ENCODE data around the gene NUP214.
"Not testable (repeated sequence)": the region's sequence is repeated elsewhere in the genome, so short reads cannot be mapped to it uniquely, and the experiment has no call there.

NUP214 gene

DNA sequence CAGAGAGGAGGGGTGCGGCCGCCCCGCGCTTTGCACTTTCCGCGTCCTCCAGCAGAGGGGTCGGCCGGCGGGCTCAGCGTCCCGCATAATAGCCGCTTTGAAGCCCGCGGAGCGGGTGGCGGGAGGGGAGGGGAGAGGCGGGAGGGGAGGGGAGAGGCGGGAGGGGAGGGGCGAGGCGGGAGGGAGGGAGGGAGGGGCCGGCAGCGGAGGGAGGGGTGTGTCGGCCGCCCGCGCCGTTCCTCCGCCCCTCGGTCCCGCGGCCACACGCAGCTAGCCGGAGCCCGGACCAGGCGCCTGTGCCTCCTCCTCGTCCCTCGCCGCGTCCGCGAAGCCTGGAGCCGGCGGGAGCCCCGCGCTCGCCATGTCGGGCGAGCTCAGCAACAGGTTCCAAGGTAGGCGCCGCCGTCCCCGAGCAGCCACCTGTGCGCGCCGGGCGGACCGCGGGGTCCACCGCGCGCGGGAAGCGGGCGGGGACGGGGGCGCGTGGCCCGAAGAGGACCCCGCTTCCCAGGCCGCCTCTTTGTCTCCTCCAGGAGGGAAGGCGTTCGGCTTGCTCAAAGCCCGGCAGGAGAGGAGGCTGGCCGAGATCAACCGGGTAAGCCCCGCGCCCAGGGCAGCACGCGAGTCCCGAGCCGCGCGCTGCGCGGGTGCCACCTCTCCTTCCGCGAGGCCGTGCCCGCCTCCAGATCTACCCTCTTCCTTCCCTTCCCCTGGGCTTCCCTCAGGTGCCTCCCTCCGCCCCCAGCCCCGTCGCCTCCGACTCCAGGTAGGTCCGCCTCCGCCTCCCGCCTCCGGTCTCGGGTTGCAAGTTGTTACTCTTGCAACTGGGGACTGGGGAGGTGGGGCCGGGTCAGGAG, 28.9 kb upstream of the NUP214 start, which contains the start of gene AIF1L:
Gene AIF1L (plus strand): TSS at position 263 of the 857 bp plus-strand sequence. CDS start 99 bp downstream, at position 362.
- DNase-seq (ENCODE audit: low read depth, low spot score), result no peak

- DNase-seq (ENCODE audit: low read depth, low spot score), result no peak
These were observed 28.0 kb upstream of the NUP214 start for GRCh38 chr9:131097126-131097947.

- no peak for DNase-seq (ENCODE audit: low read depth, low spot score)
These were observed 27.5 kb upstream of the NUP214 start for GRCh38 chr9:131097948-131098278.

GRCh38 chr9:131098391-131099101, 26.8 kb upstream of the NUP214 start:
- no peak for DNase-seq (ENCODE audit: low read depth, low spot score)

GRCh38 chr9:131099102-131099606, 26.2 kb upstream of the NUP214 start:
- no peak for DNase-seq (ENCODE audit: low read depth, low spot score)

DNA sequence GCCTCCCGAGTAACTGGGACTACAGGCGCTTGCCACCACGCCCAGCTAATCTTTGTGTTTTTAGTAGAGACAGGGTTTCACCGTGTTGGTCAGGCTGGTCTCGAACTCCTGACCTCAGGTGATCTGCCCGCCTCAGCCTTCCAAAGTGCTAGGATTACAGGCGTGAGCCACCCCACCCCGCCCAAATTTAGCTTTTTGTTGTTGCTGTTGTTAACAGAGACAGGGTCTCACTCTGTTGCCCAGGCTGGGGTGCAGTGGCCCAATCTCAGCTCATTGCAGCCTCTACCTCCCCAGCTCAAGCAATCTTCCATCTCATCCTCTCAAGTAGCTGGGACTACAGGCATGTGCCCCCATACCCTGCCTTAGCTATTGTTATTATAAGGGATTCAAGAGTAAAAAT, 25.5 kb upstream of the NUP214 start:
- DNase-seq (ENCODE audit: low read depth, low spot score), result not testable (repeated sequence)

DNA sequence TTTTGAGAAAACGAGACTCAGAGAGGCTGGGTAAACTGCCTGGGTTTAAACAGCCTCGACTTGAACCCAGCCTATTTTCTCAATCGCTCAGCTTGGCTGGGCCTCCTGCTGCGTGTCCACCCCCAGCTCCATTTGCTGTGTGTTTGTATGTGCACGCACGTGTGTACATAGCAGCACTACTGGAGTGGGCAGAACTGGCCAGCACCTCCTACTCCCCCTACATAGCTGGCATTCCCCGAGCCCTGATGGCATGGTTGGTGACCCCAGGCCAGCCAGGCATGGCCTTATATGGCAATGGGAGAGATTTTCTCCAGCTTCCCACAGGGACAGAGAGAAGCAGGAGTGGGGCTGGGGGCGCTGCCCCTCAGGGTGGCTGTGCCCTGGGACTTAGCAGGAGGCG, 24.9 kb upstream of the NUP214 start:
- no peak for DNase-seq (ENCODE audit: low read depth, low spot score)

DNA sequence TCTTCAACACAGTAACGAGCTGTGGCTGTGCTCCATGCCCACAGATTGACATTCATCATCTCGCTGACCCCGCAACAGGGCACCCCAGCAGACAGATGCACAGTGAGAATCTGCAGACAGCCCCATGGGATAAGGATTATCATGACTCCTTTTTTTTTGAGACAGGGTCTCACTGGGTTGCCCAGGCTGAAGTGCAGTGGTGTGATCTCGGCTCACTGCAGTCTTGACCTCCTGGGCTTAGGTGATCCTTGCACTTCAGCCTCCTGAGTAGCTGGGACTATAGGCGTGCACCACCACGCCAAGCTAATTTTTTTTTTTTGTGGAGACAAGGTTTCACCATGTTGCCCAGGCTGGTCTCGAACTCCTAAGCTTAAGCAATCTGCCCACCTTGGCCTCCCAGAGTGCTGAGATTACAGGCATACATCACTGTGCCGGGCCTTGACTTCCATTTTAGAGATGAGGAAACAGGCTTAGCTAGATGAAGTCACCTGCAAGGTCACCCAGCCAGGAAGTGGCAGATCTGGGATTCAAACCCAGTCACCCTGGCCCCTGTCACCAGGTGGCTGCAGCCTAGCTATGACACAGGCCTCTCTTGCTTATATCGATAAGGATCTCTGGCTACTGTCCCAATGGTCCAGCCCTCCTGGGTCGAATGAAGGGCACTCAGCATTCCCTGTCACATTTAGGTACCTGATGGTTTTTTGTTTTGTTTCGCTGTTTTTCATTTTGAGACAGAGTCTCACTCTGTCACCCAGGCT, 24.0 kb upstream of the NUP214 start:
- DNase-seq (ENCODE audit: low read depth, low spot score), result no peak

GRCh38 chr9:131103024-131103423, 22.4 kb upstream of the NUP214 start:
- DNase-seq (ENCODE audit: low read depth, low spot score), result no peak

GRCh38 chr9:131103535-131103934, 21.9 kb upstream of the NUP214 start:
- no peak for DNase-seq (ENCODE audit: low read depth, low spot score)

- DNase-seq (ENCODE audit: low read depth, low spot score), result no peak
These were observed 21.2 kb upstream of the NUP214 start for GRCh38 chr9:131104016-131104740.

- no peak for DNase-seq (ENCODE audit: low read depth, low spot score)
These were observed 19.4 kb upstream of the NUP214 start for GRCh38 chr9:131105952-131106351.

GRCh38 chr9:131107760-131108159, 17.6 kb upstream of the NUP214 start:
- no peak for DNase-seq (ENCODE audit: low read depth, low spot score)

GRCh38 chr9:131111186-131111853, 14.1 kb upstream of the NUP214 start:
- DNase-seq (ENCODE audit: low read depth, low spot score), result no peak

GRCh38 chr9:131111854-131112311, 13.5 kb upstream of the NUP214 start:
- no peak for DNase-seq (ENCODE audit: low read depth, low spot score)

DNA sequence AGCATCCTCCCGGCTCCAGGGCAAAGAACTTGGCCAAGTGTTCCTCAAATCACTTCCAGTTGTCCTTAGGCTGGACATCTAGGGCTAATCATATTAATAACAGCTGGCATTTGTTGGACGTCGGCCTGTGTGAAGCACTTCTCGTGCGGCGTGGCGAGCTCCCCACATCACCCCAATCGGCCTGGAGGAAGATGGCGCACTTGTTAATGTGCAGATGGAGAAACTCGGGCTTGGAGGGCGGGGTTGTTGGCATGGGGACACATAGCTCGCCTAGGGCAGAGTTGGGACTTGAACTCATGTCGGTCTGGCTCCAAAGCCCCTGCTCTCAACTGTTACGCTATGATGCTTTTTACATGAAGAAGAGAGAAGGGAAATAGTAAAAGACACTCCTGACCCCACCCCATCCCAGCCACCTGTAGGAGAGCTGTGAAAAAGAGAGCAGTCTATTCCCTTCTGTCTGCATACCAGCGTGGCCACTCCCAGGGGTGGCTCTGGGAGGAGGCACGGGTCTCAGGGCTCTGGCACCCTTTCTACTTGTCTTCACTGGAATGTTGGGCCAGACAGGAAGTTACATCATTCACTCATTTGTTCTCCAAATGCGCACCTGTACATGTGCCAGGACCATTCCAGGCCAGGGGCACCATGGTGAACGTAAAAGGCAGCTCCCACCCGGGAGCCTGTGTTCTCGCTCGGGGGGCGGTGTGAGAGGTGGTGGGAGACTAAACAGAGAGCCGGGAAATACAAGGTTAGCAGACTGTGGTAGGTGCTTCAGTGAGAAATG, 12.8 kb upstream of the NUP214 start:
- DNase-seq (ENCODE audit: low read depth, low spot score), result no peak

GRCh38 chr9:131113655-131114054, 11.7 kb upstream of the NUP214 start:
- DNase-seq (ENCODE audit: low read depth, low spot score), result no peak

DNA sequence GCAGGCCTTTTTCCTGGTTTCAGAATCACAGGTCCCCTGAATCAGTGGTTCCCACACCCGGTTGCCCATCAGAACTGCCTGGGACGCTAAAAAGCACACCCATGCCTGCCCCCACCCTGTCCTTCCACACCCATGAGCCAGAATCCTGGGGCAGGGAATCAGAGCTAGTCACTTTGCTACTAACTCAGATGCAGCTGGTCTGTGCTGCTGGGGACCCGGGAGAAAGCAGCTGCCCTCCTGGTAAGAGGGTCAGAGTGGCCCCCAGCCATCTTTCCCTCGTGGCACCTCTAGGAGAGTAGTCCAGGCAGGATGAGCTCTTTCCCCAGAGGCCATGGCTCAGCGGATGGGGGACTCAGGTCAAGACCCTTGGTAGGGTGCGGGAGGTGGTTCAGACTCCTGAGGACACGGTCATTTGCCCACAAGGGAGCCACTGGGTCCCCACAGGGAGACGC, 11.3 kb upstream of the NUP214 start:
- DNase-seq (ENCODE audit: low read depth, low spot score), result no peak

DNA sequence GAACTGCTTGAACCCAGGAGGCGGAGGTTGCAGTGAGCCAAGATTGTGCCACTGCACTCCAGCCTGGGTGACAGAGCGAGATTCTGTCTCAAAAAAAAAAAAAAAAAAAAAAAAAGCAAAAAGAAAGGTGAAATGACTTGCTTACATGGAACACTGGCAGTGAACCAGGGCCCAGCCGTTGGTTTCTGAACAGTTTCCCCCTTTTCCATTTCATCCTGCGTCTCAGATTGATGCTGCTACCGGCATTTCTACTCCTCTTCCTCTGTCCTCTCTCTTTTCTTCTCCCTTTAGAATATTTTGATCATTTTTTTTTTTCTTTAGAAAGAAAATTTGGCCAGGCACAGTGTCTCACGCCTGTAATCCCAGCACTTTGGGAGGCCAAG, 10.0 kb upstream of the NUP214 start:
- DNase-seq (ENCODE audit: low read depth, low spot score), result not testable (repeated sequence)
